ENCODE results near the gene ARHGEF11.

The ARHGEF11 gene

DNA sequence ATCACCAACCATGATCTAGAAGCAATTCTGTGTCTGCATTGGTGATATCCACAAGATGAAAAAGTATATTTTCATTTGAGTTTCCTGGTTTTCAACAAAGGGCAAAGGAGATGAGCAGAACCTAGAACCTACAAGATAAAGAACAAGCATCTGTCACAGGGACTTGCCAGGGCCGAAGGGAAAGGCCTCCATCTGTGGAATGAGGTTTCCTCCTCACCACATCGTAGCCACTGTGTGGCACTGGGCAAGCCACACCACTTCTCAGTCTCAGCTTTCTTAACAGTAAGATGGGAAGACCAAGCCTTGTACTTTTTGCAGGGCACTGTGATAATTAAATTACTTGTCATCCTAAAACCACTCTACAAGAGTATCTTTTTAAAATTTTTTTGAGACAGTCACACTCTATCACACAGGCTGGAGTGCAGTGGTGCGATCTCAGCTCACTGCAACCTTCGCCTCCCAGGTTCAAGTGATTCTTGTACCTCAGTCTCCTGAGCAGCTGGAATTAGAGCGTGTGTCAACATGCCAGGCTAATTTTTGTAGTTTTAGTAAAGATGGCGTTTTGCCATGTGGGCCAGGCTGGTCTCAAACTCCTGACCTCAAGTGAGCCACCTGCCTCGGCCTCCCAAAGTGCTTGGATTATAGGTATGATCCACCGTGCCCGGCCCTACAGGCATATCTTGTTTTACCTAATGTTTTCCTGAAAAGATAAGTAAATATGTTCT, 45.8 kb downstream of the ARHGEF11 start:
- DNase-seq: no peak

DNA sequence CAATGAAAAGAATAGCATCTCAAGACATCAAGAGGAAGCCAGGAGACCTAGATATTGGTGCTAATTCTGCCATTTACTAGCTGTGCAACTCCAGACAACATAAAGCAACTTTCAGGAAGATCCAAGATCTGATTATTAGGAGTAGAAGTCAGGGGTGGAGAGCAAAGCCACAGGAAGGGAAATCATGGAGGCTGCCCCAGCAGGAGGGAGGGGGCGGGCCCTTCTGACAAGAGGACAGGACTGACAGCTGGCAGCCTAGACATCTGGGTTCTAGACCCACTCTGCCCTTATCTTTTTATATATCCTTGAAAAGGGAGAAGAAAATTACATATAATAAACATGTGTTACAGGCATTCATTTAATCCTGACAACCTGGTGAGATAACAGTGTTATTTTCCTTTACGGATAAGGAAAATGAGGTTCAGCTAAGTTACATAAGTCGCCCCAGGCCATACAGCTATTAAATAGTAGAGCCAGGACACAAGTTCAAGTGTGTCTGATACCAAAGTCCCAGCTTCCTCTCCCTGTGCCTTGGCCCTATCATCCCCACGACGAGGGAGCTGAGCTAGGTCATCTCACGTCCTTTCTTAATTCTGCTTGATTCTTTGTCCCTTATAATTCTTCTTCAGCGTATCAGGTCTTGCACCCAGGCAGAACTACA, 46.6 kb downstream of the ARHGEF11 start:
- no peak for DNase-seq

DNA sequence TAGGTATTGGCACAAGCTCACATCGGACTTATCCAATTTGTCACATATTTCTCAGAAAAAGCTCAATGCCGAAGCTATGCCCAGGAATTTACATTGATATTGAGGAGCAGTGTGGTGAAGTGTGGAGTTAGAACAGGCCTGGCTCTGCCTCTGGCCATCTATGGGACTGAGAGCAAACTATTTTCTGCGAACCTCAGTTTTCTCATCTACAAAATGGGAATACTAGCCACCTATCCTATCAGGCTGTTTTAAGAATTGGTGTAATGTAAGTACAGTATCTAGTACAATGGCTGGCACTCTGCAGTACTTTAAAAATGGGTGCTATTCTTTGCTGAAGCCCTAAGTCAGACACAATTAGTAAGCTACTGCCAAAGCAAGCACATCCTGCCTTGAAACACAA, 47.2 kb downstream of the ARHGEF11 start:
- no peak for DNase-seq

DNA sequence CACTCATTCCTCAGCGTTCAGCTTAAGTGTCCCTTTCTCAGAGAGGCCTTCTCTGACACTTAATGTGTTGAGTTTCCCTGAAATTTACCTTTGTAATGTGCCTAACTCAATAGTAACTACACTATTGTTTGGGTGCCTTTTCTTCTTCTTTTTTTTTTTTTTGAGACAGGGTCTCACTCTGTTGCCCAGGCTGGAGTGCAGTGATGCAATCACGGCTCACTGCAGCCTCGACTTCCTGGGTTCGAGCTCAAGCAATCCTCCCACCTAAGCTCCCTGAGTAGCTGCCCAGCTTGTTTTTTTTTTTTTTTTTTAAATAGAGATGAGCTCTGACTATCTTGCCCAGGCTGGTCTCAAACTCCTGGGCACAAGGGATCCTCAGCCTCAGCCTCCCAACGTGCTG, 50.1 kb downstream of the ARHGEF11 start:
- no peak for DNase-seq

DNA sequence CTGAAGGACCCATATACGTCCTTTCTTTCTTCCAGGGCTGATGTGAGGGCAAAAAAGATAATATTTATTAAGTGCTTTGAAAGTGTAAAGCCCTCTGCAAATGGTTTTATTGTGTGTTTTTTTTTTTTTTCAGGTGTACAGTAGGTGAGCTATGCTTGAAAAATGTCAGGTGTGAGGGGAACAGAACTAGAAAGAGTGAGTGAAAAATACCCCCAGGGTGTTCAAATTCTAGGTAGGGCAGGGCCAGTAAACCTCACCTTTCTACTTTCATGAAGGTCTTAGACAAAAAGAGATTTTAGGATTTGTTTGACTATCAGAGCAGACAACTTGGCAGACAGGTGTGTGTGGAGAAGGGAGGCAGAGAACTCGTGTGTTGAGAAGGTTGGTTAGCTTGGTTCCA, 51.3 kb downstream of the ARHGEF11 start:
- DNase-seq: no peak

DNA sequence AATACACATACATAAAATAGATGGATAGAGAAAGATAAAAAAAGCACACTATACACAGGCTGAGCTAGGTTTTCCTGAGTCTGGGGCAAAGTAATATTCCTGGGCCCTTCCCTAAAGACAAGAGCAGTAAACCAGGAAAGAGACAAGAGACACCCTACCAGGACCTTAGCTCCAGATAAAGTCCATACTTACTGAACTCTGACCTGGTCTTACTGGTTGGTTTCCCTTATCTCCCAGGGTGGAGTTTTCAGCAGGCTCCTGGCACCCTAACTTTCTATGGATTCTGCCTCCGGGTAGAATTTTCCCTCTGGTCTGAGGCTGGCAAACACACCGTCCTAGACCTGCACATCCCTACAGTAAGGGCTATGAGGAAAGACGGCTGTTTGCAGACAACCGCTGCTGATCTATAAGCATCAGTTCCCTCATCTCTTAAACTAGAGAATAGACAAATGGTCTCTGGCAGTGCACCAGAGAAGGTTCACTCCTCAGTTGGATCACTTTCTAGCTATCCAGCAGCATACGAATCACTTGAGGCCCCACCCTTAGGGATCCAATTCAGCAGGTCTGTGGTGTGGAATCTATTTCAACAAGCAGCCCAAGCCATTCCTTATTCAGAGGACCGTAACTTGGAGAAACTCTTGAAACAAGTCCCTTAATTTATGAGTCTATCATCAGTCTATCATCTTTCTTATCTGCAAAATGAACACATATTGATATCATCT, 52.0 kb downstream of the ARHGEF11 start:
- no peak for DNase-seq

DNA sequence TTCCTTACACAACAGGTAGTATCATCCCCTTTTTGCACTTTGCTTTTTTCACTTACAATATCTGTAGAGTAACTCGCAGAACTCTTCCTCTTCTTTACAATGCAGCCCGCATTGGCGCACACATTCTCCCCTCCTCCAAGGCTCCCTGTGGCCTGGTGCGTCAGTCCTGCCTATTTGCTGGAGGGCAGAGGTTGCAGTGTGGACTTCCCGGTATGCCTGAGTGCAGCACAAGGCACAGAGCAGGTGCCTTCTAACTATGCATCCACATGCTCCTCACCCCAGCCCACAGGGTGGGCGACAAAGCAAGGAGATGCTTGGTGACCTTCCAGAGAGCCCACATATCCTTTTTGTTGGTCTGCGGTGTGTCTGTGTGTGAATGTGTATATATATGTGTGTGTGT, 53.3 kb downstream of the ARHGEF11 start:
- no peak for DNase-seq

DNA sequence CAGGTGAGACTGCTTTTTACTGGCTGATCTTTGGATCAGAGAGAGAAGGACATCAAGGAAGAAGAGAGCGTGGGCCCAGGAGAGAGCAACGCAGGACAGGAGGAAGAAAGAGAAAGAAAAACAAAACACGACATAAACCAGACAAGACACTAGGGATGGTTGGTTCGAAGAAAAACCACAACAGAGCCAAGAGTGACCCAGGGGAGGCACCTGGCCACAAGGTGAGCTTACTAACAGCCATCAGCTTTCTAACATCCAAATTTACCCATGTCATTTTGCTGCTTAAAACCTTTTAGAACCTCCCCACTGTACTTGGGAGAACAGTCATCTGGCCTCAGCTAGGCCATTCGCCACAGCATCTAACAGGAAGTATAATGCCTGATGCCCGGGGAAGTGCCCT, 57.8 kb downstream of the ARHGEF11 start:
- no peak for DNase-seq

DNA sequence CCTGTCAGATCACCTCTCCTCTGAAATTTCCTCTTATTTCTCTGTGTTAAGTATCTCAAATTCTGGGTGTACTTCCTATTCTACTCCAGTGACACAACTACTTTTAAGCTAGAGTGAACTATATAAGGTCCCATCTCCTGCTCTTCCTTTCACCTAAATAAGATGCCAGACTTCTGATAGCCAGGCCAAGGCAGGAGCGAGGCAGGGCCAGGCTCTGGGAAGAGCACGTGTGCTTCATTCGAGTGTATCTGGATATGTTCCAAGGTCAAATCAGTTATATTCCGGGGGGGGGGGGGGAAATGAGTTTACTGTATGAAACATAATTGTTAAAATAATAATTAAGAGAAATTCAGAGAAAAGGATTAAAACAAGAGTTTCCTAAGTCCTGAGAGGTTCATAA, 65.0 kb downstream of the ARHGEF11 start:
- no peak for DNase-seq

DNA sequence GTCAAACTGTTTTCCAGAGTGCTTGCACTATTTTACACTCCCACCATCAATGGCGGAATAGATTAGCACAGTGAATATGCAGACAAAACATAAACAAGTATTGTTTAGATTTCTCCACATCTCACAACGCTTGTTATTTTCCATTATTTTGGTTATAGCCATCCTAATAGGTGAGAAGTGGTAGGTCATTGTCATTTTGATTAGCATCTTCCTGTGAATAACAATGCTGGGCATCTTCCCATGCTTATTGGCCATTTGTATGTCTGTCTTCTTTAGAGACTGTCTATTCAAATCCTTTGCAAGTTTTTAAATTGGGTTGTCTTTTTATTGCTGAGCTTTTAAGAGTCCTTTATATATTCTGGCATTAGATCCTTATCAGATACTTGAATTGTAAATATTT, 70.5 kb downstream of the ARHGEF11 start:
- no peak for DNase-seq

DNA sequence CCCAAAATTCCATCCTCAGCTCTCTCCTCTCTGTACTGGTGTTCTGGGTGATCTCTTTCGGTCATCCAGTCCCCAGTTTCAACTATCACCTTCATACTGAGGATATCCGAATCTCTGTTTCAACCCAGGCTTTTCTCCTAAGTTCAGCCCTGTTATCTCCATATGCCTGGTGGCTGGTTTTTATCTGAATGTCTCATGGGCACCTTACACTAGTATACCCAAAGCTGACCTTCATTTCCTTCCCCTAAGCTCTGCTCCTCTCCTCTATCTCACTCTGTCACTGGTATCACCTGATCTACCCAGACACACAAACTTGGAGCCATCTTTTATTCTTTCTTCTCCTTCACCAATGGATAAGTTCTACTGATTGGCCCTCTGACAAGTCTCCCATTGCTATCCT, 72.1 kb downstream of the ARHGEF11 start:
- no peak for DNase-seq

DNA sequence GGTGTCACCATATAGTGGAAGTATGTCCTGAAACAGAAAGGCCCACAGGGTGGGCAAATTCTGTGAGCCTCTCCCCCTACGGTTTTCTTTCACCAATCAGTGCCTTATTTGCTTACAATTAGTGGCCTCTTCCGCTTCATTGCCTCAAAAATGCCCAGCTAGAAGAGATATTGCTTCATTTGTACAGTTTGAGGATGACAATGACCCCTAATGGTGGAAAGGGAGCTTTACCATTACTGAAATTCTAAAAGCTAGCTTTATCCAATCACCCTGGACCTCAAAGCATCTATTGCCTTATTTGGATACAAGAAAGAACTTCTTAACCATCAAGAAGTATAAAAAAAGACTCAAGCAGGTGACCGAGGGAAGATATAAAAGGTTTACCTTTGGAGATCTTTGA, 75.5 kb downstream of the ARHGEF11 start:
- no peak for DNase-seq

DNA sequence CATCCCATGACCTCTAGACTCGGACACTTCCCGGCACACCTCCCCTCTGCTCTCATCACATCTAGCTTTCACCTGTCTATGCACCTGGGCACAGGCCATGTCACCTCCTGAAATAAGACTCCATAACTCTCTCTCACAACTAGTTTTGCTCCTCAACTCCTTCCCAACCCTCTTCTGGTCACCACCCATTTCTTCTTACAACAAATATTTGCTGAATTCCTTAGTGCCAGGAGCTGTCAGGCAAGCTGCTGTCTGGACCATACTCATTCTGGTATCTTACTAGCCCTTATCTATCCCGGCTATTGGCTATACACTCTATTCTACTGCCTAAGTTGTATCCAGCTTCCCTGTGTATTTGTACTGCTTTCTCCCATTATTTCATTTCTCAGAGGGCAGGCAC, 76.0 kb downstream of the ARHGEF11 start:
- no peak for DNase-seq

DNA sequence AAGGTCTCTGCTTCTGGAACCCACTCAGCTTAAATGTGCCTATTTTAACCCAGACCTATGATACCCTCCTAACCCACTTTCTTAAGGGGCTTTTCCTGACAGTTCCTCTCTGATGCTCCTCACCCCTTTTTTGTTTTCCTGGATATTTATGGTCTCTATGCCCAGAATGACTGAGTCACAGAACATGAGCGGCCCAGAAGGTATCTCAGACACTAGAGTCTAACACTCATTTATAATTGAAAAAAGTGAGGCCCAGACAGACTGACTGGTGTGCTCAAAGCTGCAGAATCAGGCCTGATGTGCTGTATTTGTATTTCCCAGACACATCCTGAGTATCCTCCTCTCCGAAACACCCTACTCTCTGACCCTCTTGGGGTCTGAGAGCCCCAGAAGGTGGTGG, 81.1 kb downstream of the ARHGEF11 start:
- no peak for DNase-seq

DNA sequence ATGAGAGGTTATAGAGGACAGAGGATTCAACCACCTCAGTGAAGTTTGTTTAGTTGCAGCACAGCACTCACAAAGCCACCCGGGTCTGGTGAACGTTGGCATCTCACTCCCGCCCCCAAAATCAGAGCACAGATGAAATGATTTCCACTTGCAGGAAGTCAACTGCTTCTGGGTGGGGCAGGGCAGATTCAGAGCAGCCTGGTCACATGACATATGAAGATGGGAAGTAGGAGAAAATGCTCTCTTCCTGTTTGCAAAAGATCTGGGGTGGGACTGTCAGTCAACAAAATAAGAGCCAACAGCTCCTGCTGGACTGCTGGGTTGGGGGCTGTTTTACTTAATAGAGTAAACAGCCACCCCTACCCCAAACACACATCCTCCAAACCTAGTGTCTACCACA, 81.9 kb downstream of the ARHGEF11 start:
- DNase-seq: peak; percentile 36

DNA sequence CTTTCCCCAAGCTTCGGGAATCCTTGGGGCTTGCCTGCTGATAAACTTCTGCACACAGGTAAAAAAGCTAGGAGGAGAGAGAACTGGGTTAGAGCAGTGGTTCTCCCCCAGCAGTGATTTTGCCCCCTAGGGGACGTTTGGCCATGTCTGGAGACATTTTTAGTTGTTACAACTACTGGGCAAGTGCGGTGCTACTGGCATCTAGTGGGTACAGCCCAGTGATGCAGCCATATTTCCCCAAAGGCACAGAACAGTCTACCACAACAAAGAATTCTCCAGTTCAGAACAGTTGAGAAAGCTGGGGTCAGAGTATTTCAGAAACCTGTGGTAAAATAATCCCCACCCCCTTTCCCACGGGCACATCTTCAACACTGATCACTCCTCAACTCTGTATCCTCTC, 83.8 kb downstream of the ARHGEF11 start:
- peak; percentile 53 for DNase-seq

DNA sequence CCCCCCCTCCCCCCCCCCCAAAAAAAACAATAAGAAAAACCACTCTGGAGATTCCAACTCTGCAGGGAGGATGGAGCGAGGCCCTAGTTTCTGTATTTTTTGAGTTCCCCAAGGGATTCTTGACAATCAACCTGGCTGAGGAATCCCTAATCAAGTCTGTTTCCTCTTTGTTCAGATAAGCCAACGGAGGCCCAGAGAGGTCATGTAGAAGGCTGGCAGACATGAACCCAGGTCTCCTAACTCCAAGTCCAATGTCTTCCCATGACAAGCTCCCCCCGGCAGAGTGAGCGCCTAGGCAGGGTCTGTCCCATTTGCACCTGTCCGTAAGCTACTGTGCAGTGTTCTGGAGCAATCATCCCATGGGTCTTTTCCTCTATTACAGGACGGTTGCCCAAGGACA, 85.6 kb downstream of the ARHGEF11 start:
- no peak for DNase-seq

DNA sequence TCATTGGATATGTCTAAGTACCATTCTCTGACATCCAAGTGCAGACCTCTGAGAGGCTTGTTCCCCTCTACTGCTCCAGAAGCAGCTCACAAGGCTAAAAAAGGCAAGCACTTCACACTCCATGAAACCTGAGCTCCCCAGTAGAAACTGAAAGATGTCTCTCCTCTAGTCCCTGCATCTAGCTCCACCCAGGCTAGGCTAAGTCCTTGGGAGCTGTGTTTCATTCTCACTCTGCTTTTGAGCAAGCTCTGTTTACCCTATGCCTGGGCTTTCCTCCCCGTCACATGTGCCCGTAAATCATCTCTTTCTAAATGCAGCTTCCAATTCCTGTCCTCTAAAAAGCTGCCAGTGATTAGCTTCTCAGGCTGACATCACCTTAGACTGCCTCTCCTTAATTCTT, 86.1 kb downstream of the ARHGEF11 start:
- DNase-seq: no peak

DNA sequence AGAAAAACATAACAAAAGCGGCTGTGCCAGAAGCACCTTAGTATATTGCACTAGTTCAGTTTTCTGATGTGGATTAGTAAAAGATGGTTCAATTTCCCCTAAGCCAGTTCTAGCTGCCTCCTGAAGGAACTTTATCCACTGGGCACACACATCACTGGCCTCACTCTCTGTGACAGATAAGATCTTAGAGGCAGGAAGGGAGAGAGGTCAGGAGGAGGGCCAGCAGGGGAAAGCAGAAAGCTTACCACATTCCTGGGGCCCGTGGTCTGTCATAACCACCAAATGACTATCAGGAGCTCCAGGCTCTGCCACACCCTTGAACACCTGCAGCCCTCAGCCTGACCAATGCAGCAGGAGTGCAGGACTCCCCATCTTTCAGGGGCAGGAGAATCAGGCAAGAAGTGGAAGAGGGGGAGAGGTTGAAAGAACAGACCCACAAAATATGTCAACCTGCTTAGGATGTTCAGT, 87.3 kb downstream of the ARHGEF11 start:
- no peak for DNase-seq

DNA sequence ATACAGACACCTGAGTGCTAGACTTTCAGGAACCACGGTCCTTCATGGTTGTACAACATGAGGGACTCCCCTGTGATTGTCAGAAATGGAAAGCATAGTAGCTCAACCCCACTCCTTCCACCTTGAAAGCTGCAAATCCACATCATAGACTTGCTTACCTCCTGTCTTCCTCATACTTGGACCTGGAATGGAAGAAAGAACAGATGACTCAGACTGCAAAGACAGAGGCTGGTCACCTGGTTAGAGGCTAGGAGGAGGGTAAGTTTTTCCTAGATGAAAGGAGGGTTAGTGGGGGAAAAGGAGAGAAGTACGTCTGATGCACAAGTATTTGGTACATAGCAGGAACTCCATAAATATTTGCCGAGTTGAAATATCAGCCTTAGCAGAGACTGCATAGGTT, 87.9 kb downstream of the ARHGEF11 start:
- DNase-seq: no peak

DNA sequence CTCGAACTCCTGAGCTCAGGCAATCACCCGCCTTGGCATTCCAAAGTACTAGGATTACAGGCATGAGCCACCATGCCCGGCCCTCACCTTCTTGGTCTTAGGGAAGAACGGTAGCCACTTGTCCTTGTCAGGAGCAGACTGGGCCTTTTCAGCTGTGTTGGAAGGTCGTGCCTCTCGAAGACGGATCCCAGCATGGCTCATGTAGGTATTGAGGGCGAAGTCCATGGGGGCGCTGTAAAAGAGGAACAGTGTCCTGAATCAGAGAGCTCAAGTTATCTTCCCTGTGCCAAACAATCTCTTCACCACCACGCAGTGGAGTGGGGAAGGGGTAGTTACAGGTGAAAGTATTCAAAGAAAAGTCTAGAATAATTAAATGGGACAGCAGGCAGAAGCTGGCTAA, 89.2 kb downstream of the ARHGEF11 start:
- no peak for DNase-seq

DNA sequence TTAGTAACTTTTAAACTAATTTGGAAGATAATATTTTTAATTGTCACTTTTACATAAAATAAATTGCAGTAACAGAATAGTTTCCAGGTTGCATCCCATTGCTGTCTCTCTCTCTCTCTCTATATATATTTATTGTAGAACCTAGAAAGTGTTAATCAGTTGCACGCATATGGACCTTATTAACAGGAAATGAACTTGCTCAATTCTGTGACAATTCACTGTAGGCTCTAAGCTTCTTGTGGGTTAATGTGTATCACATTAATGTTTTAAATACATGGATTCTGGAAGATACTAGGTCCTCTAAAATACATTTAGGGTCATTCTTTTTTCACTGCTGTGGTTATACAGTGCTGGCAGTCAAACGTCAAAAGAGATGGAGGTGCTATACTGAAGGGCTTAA, 92.0 kb downstream of the ARHGEF11 start:
- DNase-seq: no peak

DNA sequence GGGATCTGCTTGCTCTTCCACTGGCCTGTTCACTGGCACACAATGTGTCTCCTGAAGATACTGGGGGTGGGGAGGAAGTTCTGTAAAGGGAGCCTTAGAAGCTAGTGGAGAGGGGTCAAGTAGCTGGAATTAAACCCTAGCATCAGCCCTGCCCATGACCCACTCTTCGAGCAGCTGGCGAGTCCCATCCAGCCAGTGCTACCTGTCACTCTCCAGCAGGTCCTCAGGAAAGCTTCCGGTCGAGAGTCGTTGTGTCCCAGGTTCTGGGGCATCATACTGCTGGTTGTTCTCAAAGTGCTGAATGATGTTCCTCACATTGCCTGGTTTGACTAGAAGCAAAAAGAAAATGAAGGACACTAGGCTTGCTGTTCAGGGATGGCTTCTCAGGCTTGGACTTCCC, 94.2 kb downstream of the ARHGEF11 start:
- no peak for DNase-seq

DNA sequence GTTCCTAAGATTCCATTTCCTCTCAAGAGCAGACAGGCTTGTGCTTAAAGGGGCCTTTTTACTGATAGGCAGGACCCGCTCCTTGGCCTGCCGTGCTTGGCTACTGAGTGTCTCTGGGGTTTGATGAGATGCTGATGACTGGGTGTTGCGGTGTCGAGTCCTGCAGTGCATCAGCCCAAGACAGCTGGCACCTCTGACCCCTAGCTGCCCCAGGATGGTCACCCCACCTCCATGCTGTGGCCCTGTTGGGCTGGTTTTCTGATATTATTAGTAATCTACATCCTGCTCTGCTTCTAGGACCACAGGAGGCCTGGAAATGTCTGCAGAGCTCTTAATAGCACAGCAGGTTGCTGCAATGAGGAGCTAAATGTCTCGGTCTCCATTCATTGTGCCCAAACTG, 96.4 kb downstream of the ARHGEF11 start:
- DNase-seq: no peak
